Cardiac muscle cell (in vitro differentiated cells and primary cell): ENCODE data around the gene ENPP3. TPM values are rescaled to one million over a fixed set of nuclear protein-coding genes. Genes with fewer than 3 reads are reported as not detected.

Experiments used
- DNase-seq, 2 donors: peaks; one replicate each; pipeline versions ENCODE4 v3.0.0 to v3.0.0-alpha.2; 2010 to 2017; ENCODE audit warnings: low read depth in 1 of 2, low spot score in 1 of 2
- H3K27ac ChIP-seq: fragments of 200-600 bp; sonication (generic); 2 replicates; pipeline ENCODE4 v1.5.1; 2016
- H3K27me3 ChIP-seq: fragments of 200-600 bp; sonication (generic); 2 replicates; pipeline ENCODE4 v1.6.0; 2016; ENCODE audit warnings: control low read depth
- H3K36me3 ChIP-seq: fragments of 200-600 bp; sonication (generic); 2 replicates; pipeline ENCODE4 v1.5.1; 2016; ENCODE audit warnings: control low read depth
- H3K4me1 ChIP-seq: fragments of 200-600 bp; sonication (generic); 2 replicates; pipeline ENCODE4 v1.8.1; 2017; ENCODE audit warnings: low read depth, mild to moderate bottlenecking, mixed run types
- H3K4me3 ChIP-seq: fragments of 200-600 bp; sonication (generic); 2 replicates; pipeline ENCODE4 v1.5.1; 2016; ENCODE audit warnings: mild to moderate bottlenecking
- H3K9me3 ChIP-seq: fragments of 200-600 bp; sonication (generic); 2 replicates; pipeline ENCODE4 v1.5.1; 2017; ENCODE audit warnings: low read depth, mild to moderate bottlenecking, control low read depth
- CTCF ChIP-seq: IDR thresholded peaks from 2 replicates; pipeline ENCODE4 v1.5.1; 2012; ENCODE audit warnings: low read depth, mild to moderate bottlenecking, low read length
- polyA plus RNA-seq: library from polyadenylated mRNA; unstranded; fragments of >200 nt; fragmentation: Nextera tagmentation; extraction: Ambion mirVana; gene quantifications from 2 replicates; pipeline ENCODE4 v1.2.1, GENCODE V29; 2016
- total RNA-seq: library from RNA; depleted of rRNA; stranded (reverse); fragments of >200 nt; gene quantifications from 2 replicates; pipeline ENCODE4 v1.2.3, GENCODE V29; 2016

ENPP3 gene
- total and polyA plus RNA-seq, 2 experiments from 2014 or later = 0.07 to 0.09 TPM

DNA sequence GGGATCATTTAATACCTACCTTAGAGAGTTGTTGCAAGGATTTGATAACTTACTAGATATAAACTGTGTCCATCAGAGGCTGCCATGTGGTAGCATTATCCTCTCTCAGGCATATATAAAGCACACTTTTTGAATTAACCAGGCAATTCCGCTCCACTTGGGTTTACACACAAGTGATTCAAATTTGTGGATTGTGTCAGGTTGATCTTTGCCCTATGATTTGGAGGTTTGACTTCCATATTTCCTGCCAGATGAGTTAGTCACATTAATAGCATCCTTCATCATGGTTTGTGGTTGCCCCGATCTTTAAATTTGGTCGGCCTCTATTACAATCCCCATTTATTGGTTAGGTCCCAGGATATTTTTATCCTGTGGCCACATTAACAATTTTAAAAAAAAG lies 118.5 kb downstream of the ENPP3 start:
- Histone ChIP-seq H3K27me3 (no peaks in the 10 kb centered on the region), H3K36me3 (no peaks in the 10 kb centered on the region), H3K4me1 (no peaks in the 10 kb centered on the region), H3K4me3 (no peak overlapping the region), H3K27ac (no peak overlapping the region), H3K9me3 (no peaks in the 10 kb centered on the region)
- no peak for TF ChIP-seq CTCF
- DNase-seq = peak in 1 of 2 donors; percentile 18

DNA sequence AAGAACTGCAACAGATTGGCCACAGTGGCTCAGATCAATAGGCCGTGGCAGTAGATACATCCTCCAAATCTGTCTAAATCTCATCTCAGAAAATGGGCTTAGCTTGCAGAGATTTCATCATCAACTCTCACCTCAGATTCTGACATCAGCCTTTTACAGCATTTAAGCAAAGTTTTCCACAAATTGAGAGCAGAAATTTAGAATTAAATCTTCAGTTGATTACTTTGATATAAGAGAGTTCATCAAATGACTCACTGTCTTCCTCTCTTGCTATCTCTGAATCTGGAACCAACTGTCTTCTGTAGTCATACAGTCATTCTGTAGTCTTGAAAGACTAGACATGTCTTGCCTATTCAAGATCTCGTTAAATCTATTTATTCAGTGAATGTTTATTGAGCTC lies 118.9 kb downstream of the ENPP3 start:
- no peak for TF ChIP-seq CTCF
- Histone ChIP-seq H3K36me3 (no peaks in the 10 kb centered on the region), H3K27ac (no peak overlapping the region), H3K4me3 (no peak overlapping the region), H3K9me3 (no peaks in the 10 kb centered on the region), H3K4me1 (no peaks in the 10 kb centered on the region), H3K27me3 (no peaks in the 10 kb centered on the region)
- no peak for DNase-seq

DNA sequence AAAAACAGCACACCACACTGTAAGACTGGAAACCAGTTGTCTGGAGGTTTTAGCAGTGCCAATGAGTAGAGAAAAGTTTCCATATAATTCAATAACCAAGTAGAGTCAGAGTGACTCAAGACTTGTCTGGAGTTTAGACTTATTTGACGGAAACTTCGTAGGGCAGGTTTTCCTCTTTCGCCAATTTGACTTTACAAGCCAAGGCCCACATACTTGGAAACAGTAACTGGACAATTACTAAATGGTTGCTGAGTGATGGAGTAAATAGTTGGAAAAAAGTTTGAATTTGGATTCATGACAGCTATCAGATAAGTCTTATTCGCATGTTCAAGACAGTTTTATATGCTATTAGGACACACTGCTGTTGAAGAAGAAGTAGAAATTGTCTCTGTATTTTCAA lies 121.8 kb downstream of the ENPP3 start:
- Histone ChIP-seq H3K27me3 (no peaks in the 10 kb centered on the region), H3K4me1 (no peaks in the 10 kb centered on the region), H3K9me3 (no peaks in the 10 kb centered on the region), H3K4me3 (no peak overlapping the region), H3K36me3 (no peaks in the 10 kb centered on the region), H3K27ac (no peak overlapping the region)
- no peak for TF ChIP-seq CTCF
- no peak for DNase-seq

DNA sequence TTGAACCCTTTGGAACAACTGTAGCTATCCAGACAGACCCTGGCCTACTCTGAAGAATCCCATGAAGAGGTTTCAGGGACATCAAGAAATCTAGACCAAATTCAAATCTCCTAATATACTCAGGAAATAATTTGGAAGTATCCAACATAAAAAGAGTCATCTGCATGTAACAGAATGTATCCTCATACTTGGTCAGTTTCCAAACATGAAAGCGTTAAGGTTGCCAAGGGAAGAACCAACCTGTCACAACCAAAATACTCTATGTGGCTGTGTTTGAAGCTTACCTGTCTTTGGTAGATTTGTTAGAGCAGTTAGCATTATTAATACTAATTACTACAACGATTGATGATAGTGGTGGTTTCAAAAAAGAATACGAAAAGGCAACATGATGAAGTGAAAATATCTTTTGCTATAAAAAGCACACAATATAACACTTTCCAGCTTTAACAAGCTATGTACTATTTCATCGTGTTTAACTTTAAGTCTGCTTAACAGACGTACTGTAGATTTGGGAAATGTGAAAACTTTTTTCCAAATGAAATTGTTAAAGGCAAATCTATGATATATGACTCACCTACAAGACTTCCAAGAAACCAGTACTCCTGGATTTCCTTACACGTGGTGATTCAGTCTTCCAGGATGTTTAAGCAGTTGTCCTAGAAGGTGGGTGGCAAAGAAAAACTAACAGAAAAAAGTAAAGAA lies 124.1 kb downstream of the ENPP3 start:
- H3K27ac ChIP-seq = no peak overlapping the region

GRCh38 chr6:131761762-131762067 lies 124.6 kb downstream of the ENPP3 start:
- no peak for TF ChIP-seq CTCF
- DNase-seq = no peak
- Histone ChIP-seq H3K27me3 (no peaks in the 10 kb centered on the region), H3K9me3 (no peaks in the 10 kb centered on the region), H3K4me3 (no peak overlapping the region), H3K36me3 (no peaks in the 10 kb centered on the region), H3K4me1 (peaks cover 5% of the 10 kb centered on the region), H3K27ac (no peak overlapping the region)

More for the DNA sequence above, 124.1 kb downstream of the ENPP3 start:
- no peak for DNase-seq
- no peak for TF ChIP-seq CTCF
- H3K4me3 ChIP-seq = no peak overlapping the region
- H3K4me1 ChIP-seq = peaks cover 5% of the 10 kb centered on the region
- no peaks in the 10 kb centered on the region for H3K36me3 ChIP-seq
- H3K27me3 ChIP-seq = no peaks in the 10 kb centered on the region
- H3K9me3 ChIP-seq = no peaks in the 10 kb centered on the region
